HepG2 (cell line): Measurements from ENCODE around the gene CALML6. TPM values are rescaled to one million over a fixed set of nuclear protein-coding genes. Genes with fewer than 3 reads are reported as not detected.

Source experiments
- CHD4 ChIP-seq: fragments of 200-600 bp; sonication (generic); IDR thresholded peaks from 2 replicates; pipeline ENCODE4 v1.7.0; 2017; ENCODE audit warnings: mild to moderate bottlenecking, low read length, borderline replicate concordance
- GPN1 ChIP-seq: sonication (generic); formaldehyde crosslinking; IDR thresholded peaks from 2 replicates; pipeline ENCODE4 v1.5.1; 2020; ENCODE audit warnings: missing genetic modification reagents, borderline replicate concordance
- MXD1 ChIP-seq: sonication (generic); formaldehyde crosslinking; IDR thresholded peaks from 2 replicates; pipeline ENCODE4 v1.4.0; 2020; ENCODE audit warnings: mild to moderate bottlenecking, missing genetic modification reagents
- SALL2 ChIP-seq: sonication (generic); formaldehyde crosslinking; IDR thresholded peaks from 2 replicates; pipeline ENCODE4 v1.8.1; 2023; ENCODE audit warnings: mild to moderate bottlenecking, missing genetic modification reagents, inconsistent platforms
- SMAD1 ChIP-seq: sonication (generic); formaldehyde crosslinking; IDR thresholded peaks from 2 replicates; pipeline ENCODE4 v1.4.0; 2020; ENCODE audit warnings: missing genetic modification reagents, low read depth, mild to moderate bottlenecking, borderline replicate concordance
- ZNF142 ChIP-seq: sonication (generic); formaldehyde crosslinking; IDR thresholded peaks from 2 replicates; pipeline ENCODE4 v1.4.0; 2020; ENCODE audit warnings: missing genetic modification reagents
- ZNF24 ChIP-seq: fragments of 450-650 bp; IDR thresholded peaks from 2 replicates; pipeline ENCODE4 v1.6.1; 2017; ENCODE audit warnings: antibody characterized with exemption, mild to moderate bottlenecking
- polyA plus RNA-seq, 8 experiments: library from polyadenylated mRNA; depleted of rRNA in 3 of 8; stranded (reverse) in 7 of 8; unstranded in 1 of 8; fragments of >200 nt; fragmentation: Illumina TruSeq in 4 of 8; extraction: Trizol in 4 of 8; gene quantifications; 2 replicates each; pipeline versions ENCODE4 v1.2.1 to v1.2.3, GENCODE V29; 2011 to 2016; ENCODE audit warnings: low read depth in 4 of 8, missing spikeins in 1 of 8, mixed read lengths in 1 of 8; ENCODE audit not compliant: insufficient read depth in 1 of 8
- total RNA-seq, 5 experiments: library from RNA; depleted of rRNA; stranded (reverse); fragments of >200 nt; fragmentation: Illumina TruSeq; extraction: Trizol; gene quantifications; 2 replicates each; pipeline ENCODE4 v1.2.3, GENCODE V29; 2016; ENCODE audit warnings: low read depth in 1 of 5
- TF ChIP-seq, protein P1 (sequence below): sonication (generic); formaldehyde crosslinking; IDR thresholded peaks from 2 replicates; pipeline ENCODE4 v1.4.0; 2020; ENCODE audit warnings: mild to moderate bottlenecking, missing genetic modification reagents

CALML6 gene
- total and polyA plus RNA-seq, 2 of the 13 experiments (the other 11 are each of a cell fraction or from before 2014, with no cell fraction given), result 0.11 to 0.12 TPM

GRCh38 chr1:1891349-1892078, 23.5 kb upstream of the CALML6 start (continued):
- TF ChIP-seq, protein P1, sequence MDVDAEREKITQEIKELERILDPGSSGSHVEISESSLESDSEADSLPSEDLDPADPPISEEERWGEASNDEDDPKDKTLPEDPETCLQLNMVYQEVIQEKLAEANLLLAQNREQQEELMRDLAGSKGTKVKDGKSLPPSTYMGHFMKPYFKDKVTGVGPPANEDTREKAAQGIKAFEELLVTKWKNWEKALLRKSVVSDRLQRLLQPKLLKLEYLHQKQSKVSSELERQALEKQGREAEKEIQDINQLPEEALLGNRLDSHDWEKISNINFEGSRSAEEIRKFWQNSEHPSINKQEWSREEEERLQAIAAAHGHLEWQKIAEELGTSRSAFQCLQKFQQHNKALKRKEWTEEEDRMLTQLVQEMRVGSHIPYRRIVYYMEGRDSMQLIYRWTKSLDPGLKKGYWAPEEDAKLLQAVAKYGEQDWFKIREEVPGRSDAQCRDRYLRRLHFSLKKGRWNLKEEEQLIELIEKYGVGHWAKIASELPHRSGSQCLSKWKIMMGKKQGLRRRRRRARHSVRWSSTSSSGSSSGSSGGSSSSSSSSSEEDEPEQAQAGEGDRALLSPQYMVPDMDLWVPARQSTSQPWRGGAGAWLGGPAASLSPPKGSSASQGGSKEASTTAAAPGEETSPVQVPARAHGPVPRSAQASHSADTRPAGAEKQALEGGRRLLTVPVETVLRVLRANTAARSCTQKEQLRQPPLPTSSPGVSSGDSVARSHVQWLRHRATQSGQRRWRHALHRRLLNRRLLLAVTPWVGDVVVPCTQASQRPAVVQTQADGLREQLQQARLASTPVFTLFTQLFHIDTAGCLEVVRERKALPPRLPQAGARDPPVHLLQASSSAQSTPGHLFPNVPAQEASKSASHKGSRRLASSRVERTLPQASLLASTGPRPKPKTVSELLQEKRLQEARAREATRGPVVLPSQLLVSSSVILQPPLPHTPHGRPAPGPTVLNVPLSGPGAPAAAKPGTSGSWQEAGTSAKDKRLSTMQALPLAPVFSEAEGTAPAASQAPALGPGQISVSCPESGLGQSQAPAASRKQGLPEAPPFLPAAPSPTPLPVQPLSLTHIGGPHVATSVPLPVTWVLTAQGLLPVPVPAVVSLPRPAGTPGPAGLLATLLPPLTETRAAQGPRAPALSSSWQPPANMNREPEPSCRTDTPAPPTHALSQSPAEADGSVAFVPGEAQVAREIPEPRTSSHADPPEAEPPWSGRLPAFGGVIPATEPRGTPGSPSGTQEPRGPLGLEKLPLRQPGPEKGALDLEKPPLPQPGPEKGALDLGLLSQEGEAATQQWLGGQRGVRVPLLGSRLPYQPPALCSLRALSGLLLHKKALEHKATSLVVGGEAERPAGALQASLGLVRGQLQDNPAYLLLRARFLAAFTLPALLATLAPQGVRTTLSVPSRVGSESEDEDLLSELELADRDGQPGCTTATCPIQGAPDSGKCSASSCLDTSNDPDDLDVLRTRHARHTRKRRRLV (CRISPR knock-in tag), result no peak
- no peak for TF ChIP-seq ZNF24
- TF ChIP-seq SMAD1, result no peak; the same call in 1 of the 2 replicates
- no peak for TF ChIP-seq SALL2 (CRISPR knock-in tag)
- TF ChIP-seq MXD1, result peak; percentile 61; the same call in 1 of the 2 replicates
- no peak for TF ChIP-seq GPN1 (CRISPR knock-in tag)
- TF ChIP-seq ZNF142 (CRISPR knock-in tag), result no peak
- no peak for TF ChIP-seq CHD4
